ENCODE measurements around the gene LBR. TPM values are rescaled to one million over a fixed set of nuclear protein-coding genes. Genes with fewer than 3 reads are reported as not detected.

The LBR gene
- total RNA-seq, 2 donors from 2014 or later, result 49.8 to 72.3 TPM

DNA sequence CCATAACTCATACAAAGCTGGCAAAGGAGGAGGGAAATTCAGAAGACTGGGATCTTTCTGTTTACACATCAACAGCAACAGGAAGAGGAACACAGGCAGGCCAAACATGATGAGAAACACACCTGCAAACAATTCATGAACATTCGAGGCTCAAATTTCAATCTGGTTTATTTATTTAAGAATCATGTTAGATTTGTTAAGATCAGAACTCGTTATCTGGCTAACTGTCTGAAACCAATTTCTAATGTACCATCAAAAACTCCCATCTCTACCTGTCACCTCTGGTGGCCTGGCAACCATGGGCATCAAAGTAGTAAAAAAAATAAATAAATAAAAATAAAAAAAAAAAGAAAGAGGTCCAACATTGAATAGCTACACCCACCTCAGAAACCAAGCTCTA, 9.8 kb downstream of the LBR start:
- H3K36me3 Mint-ChIP-seq (ENCODE audit: low read depth), result peaks cover 46% of the 10 kb centered on the region
- no peak overlapping the region for H3K4me3 ChIP-seq (ENCODE audit: low read length)
- no peak overlapping the region for H3K9ac ChIP-seq (ENCODE audit: extremely low read depth, low read length, poor library complexity, severe bottlenecking)
- H3K4me3 Mint-ChIP-seq, result no peak overlapping the region
- no peak for DNase-seq
- H3K4me1 ChIP-seq (ENCODE audit: control insufficient read depth, insufficient read depth, low read length), result peaks cover 4% of the 10 kb centered on the region
- no peak overlapping the region for H3K27ac ChIP-seq (ENCODE audit: low read depth, low read length)
- H3K4me1 Mint-ChIP-seq, result peaks cover 29% of the 10 kb centered on the region
- H3K36me3 ChIP-seq (ENCODE audit: control insufficient read depth, insufficient read depth, low read length), result peaks cover 95% of the 10 kb centered on the region
- H3K27ac Mint-ChIP-seq, result no peak overlapping the region
- TF ChIP-seq, protein P1, sequence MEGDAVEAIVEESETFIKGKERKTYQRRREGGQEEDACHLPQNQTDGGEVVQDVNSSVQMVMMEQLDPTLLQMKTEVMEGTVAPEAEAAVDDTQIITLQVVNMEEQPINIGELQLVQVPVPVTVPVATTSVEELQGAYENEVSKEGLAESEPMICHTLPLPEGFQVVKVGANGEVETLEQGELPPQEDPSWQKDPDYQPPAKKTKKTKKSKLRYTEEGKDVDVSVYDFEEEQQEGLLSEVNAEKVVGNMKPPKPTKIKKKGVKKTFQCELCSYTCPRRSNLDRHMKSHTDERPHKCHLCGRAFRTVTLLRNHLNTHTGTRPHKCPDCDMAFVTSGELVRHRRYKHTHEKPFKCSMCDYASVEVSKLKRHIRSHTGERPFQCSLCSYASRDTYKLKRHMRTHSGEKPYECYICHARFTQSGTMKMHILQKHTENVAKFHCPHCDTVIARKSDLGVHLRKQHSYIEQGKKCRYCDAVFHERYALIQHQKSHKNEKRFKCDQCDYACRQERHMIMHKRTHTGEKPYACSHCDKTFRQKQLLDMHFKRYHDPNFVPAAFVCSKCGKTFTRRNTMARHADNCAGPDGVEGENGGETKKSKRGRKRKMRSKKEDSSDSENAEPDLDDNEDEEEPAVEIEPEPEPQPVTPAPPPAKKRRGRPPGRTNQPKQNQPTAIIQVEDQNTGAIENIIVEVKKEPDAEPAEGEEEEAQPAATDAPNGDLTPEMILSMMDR (conservative IDR thresholded peaks at IDR 0.05), result no peak
- H3K27me3 ChIP-seq (ENCODE audit: control insufficient read depth, insufficient read depth, low read length, poor library complexity, severe bottlenecking), result no peaks in the 10 kb centered on the region
- H3K27me3 Mint-ChIP-seq (ENCODE audit: insufficient read depth), result peaks cover 6% of the 10 kb centered on the region
- WGBS, 2 experiments (ENCODE audit: insufficient coverage in 1 of 2, insufficient read length in 1 of 2), result 94% methylated on average over 2 of the region's 2 CpGs; no CpG with 5 or more reads in 1 of the 2 experiments
- H3K9me3 ChIP-seq (ENCODE audit: control insufficient read depth, low read length), result no peaks in the 10 kb centered on the region
- H3K9me3 Mint-ChIP-seq, result no peaks in the 10 kb centered on the region

GRCh38 chr1:225415967-225416745, 11.7 kb downstream of the LBR start:
- Mint-ChIP-seq H3K4me1 (peaks cover 31% of the 10 kb centered on the region), H3K36me3 (ENCODE audit: low read depth) (peaks cover 60% of the 10 kb centered on the region)
- 83 to 89% methylated on average over 1 to 11 of the region's 11 CpGs for WGBS, 2 experiments (ENCODE audit: insufficient coverage in 1 of 2, insufficient read length in 1 of 2)

DNA sequence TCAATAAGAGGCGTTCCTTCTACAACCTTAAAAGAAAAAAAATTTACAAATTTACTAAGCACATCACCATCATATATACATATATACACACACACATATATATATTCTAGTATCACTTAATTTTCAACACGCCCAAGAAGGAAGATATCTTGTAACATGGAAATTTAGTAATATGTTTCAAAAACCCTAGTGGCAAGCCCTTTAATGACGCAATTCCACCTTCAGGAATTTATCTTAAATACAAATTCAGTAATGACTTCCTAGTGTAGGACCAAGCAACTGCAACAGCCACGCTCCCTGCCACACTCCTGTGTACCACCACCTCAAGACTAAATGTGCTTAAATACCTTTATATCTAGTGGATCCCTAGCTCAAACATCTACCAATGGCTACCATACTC, 12.5 kb downstream of the LBR start:
- no peak overlapping the region for H3K4me3 ChIP-seq (ENCODE audit: low read length)
- DNase-seq, result no peak
- H3K9me3 Mint-ChIP-seq, result no peaks in the 10 kb centered on the region
- H3K36me3 Mint-ChIP-seq (ENCODE audit: low read depth), result peaks cover 63% of the 10 kb centered on the region
- H3K36me3 ChIP-seq (ENCODE audit: control insufficient read depth, insufficient read depth, low read length), result peaks cover 98% of the 10 kb centered on the region
- H3K9ac ChIP-seq (ENCODE audit: extremely low read depth, low read length, poor library complexity, severe bottlenecking), result no peak overlapping the region
- 95 to 98% methylated on average over 3 to 4 of the region's 4 CpGs for WGBS, 2 experiments (ENCODE audit: insufficient coverage in 1 of 2, insufficient read length in 1 of 2)
- H3K4me1 Mint-ChIP-seq, result peaks cover 34% of the 10 kb centered on the region
- H3K9me3 ChIP-seq (ENCODE audit: control insufficient read depth, low read length), result no peaks in the 10 kb centered on the region
- peaks cover 22% of the 10 kb centered on the region for H3K27me3 Mint-ChIP-seq (ENCODE audit: insufficient read depth)
- no peak overlapping the region for H3K27ac ChIP-seq (ENCODE audit: low read depth, low read length)
- H3K4me1 ChIP-seq (ENCODE audit: control insufficient read depth, insufficient read depth, low read length), result peaks cover 4% of the 10 kb centered on the region
- H3K4me3 Mint-ChIP-seq, result no peak overlapping the region
- TF ChIP-seq, protein P1 (conservative IDR thresholded peaks at IDR 0.05), result peak; percentile 26
- H3K27me3 ChIP-seq (ENCODE audit: control insufficient read depth, insufficient read depth, low read length, poor library complexity, severe bottlenecking), result no peaks in the 10 kb centered on the region
- no peak overlapping the region for H3K27ac Mint-ChIP-seq

More at GRCh38 chr1:225415967-225416745, 11.7 kb downstream of the LBR start:
- Histone ChIP-seq H3K36me3 (ENCODE audit: control insufficient read depth, insufficient read depth, low read length) (peaks cover 98% of the 10 kb centered on the region), H3K4me1 (ENCODE audit: control insufficient read depth, insufficient read depth, low read length) (peaks cover 4% of the 10 kb centered on the region), H3K27ac (ENCODE audit: low read depth, low read length) (no peak overlapping the region), H3K27me3 (ENCODE audit: control insufficient read depth, insufficient read depth, low read length, poor library complexity, severe bottlenecking) (no peaks in the 10 kb centered on the region), H3K9ac (ENCODE audit: extremely low read depth, low read length, poor library complexity, severe bottlenecking) (no peak overlapping the region), H3K9me3 (ENCODE audit: control insufficient read depth, low read length) (no peaks in the 10 kb centered on the region), H3K4me3 (ENCODE audit: low read length) (no peak overlapping the region)
- Mint-ChIP-seq H3K27me3 (ENCODE audit: insufficient read depth) (peaks cover 15% of the 10 kb centered on the region), H3K27ac (no peak overlapping the region), H3K4me3 (no peak overlapping the region), H3K9me3 (no peaks in the 10 kb centered on the region)
- TF ChIP-seq, protein P1 (conservative IDR thresholded peaks at IDR 0.05), result no peak
- no peak for DNase-seq

Data from endodermal cell (in vitro differentiated cells).